ENCODE data around the gene VOPP1.

- no peak for TF ChIP-seq POLR2A (IDR thresholded peaks at IDR 0.05; ENCODE audit: low read depth)
- TF ChIP-seq, protein P1, sequence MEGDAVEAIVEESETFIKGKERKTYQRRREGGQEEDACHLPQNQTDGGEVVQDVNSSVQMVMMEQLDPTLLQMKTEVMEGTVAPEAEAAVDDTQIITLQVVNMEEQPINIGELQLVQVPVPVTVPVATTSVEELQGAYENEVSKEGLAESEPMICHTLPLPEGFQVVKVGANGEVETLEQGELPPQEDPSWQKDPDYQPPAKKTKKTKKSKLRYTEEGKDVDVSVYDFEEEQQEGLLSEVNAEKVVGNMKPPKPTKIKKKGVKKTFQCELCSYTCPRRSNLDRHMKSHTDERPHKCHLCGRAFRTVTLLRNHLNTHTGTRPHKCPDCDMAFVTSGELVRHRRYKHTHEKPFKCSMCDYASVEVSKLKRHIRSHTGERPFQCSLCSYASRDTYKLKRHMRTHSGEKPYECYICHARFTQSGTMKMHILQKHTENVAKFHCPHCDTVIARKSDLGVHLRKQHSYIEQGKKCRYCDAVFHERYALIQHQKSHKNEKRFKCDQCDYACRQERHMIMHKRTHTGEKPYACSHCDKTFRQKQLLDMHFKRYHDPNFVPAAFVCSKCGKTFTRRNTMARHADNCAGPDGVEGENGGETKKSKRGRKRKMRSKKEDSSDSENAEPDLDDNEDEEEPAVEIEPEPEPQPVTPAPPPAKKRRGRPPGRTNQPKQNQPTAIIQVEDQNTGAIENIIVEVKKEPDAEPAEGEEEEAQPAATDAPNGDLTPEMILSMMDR (IDR thresholded peaks at IDR 0.05) = no peak
- no peak for TF ChIP-seq EP300 (IDR thresholded peaks at IDR 0.05)
- no peak for TF ChIP-seq POLR2AphosphoS5 (IDR thresholded peaks at IDR 0.05)
These were observed 132.7 kb downstream of the VOPP1 start for GRCh38 chr7:55439627-55440026.
